HepG2 (cell line): Measurements from ENCODE around the gene COMT. TPM values are rescaled to one million over a fixed set of nuclear protein-coding genes. Genes with fewer than 3 reads are reported as not detected.

ENCODE experiments used
- EP300 ChIP-seq, 3 experiments: sonication (generic) in 1 of 3; formaldehyde crosslinking in 1 of 3; IDR thresholded peaks; 2 replicates each; pipeline versions ENCODE4 v1.5.1 to v1.6.1; 2011 to 2020; ENCODE audit warnings: low read depth in 2 of 3, low read length in 2 of 3, borderline replicate concordance in 1 of 3, improper control_type of control experiment in 1 of 3, mild to moderate bottlenecking in 1 of 3, missing genetic modification reagents in 1 of 3, moderate library complexity in 1 of 3
- HOMEZ ChIP-seq: IDR thresholded peaks from 2 replicates; pipeline ENCODE4 v1.6.1; 2016; ENCODE audit warnings: low read depth
- IRF2 ChIP-seq: IDR thresholded peaks from 2 replicates; pipeline ENCODE4 v1.6.1; 2018; ENCODE audit warnings: missing genetic modification reagents, missing compliant biosample characterization
- PRMT3 ChIP-seq: sonication (generic); formaldehyde crosslinking; IDR thresholded peaks from 2 replicates; pipeline ENCODE4 v1.8.1; 2022; ENCODE audit warnings: low read depth, mild to moderate bottlenecking, moderate library complexity, missing genetic modification reagents, borderline replicate concordance
- SIX4 ChIP-seq: sonication (generic); formaldehyde crosslinking; IDR thresholded peaks from 2 replicates; pipeline ENCODE4 v1.4.0; 2020; ENCODE audit warnings: missing genetic modification reagents
- SNAPC2 ChIP-seq: sonication (generic); formaldehyde crosslinking; IDR thresholded peaks from 2 replicates; pipeline ENCODE4 v1.8.1; 2022; ENCODE audit warnings: mild to moderate bottlenecking, missing genetic modification reagents
- TAF1 ChIP-seq: sonication (generic); formaldehyde crosslinking; IDR thresholded peaks from 2 replicates; pipeline ENCODE4 v1.4.0; 2020; ENCODE audit warnings: missing genetic modification reagents
- ZFP41 ChIP-seq: sonication (generic); formaldehyde crosslinking; IDR thresholded peaks from 2 replicates; pipeline ENCODE4 v1.4.0; 2020; ENCODE audit warnings: mild to moderate bottlenecking, missing genetic modification reagents, borderline replicate concordance
- ZNF124 ChIP-seq: sonication (generic); formaldehyde crosslinking; IDR thresholded peaks from 2 replicates; pipeline ENCODE4 v1.4.0; 2020; ENCODE audit warnings: missing genetic modification reagents
- ZNF281 ChIP-seq: sonication (generic); formaldehyde crosslinking; IDR thresholded peaks from 2 replicates; pipeline ENCODE4 v1.4.0; 2020; ENCODE audit warnings: missing genetic modification reagents, borderline replicate concordance
- ZNF850 ChIP-seq: sonication (generic); formaldehyde crosslinking; conservative IDR thresholded peaks from 2 replicates; pipeline ENCODE4 v1.9.0; 2021; ENCODE audit warnings: mild to moderate bottlenecking, missing genetic modification reagents
- polyA plus RNA-seq, 8 experiments: library from polyadenylated mRNA; depleted of rRNA in 3 of 8; stranded (reverse) in 7 of 8; unstranded in 1 of 8; fragments of >200 nt; fragmentation: Illumina TruSeq in 4 of 8; extraction: Trizol in 4 of 8; gene quantifications; 2 replicates each; pipeline versions ENCODE4 v1.2.1 to v1.2.3, GENCODE V29; 2011 to 2016; ENCODE audit warnings: low read depth in 4 of 8, missing spikeins in 1 of 8, mixed read lengths in 1 of 8; ENCODE audit not compliant: insufficient read depth in 1 of 8
- total RNA-seq, 5 experiments: library from RNA; depleted of rRNA; stranded (reverse); fragments of >200 nt; fragmentation: Illumina TruSeq; extraction: Trizol; gene quantifications; 2 replicates each; pipeline ENCODE4 v1.2.3, GENCODE V29; 2016; ENCODE audit warnings: low read depth in 1 of 5
- TF ChIP-seq, protein P1 (sequence below): sonication (generic); formaldehyde crosslinking; IDR thresholded peaks from 2 replicates; pipeline ENCODE4 v1.8.0; 2023; ENCODE audit warnings: mild to moderate bottlenecking, missing genetic modification reagents
- TF ChIP-seq, protein P2 (sequence below): sonication (generic); formaldehyde crosslinking; conservative IDR thresholded peaks from 2 replicates; pipeline ENCODE4 v1.8.0; 2022; ENCODE audit warnings: mild to moderate bottlenecking, moderate library complexity, missing genetic modification reagents
- TF ChIP-seq, protein P3 (sequence below): IDR thresholded peaks from 2 replicates; pipeline ENCODE4 v1.4.0; 2020; ENCODE audit warnings: mild to moderate bottlenecking, missing genetic modification reagents

Gene COMT
- total and polyA plus RNA-seq, 2 of the 13 experiments (the other 11 are each of a cell fraction or from before 2014, with no cell fraction given), result 156 to 162 TPM

GRCh38 chr22:19970479-19971275 lies 29.1 kb downstream of the COMT start (continued):
- TF ChIP-seq EP300 (IDR thresholded peaks at IDR 0.05; ENCODE audit: low read depth in 2 of 2, low read length in 2 of 2), result peak in 1 of 2 experiments; percentile 55; a peak in 2 of 4 replicates
- peak; percentile 76 for TF ChIP-seq EP300 (CRISPR knock-in tag; IDR thresholded peaks at IDR 0.05; ENCODE audit: borderline replicate concordance)
- TF ChIP-seq, protein P1, sequence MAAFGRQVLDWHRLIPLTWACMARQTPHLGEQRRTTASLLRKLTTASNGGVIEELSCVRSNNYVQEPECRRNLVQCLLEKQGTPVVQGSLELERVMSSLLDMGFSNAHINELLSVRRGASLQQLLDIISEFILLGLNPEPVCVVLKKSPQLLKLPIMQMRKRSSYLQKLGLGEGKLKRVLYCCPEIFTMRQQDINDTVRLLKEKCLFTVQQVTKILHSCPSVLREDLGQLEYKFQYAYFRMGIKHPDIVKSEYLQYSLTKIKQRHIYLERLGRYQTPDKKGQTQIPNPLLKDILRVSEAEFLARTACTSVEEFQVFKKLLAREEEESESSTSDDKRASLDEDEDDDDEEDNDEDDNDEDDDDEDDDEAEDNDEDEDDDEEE (CRISPR knock-in tag), result no peak
- 0 out of 2 replicates have a peak, but pooled peaks have one; percentile 28 for TF ChIP-seq PRMT3 (CRISPR knock-in tag)
- TF ChIP-seq ZFP41 (CRISPR knock-in tag), result peak; percentile 41; the same call in 1 of the 2 replicates
- peak; percentile 57; the same call in 1 of the 2 replicates for TF ChIP-seq HOMEZ (CRISPR knock-in tag)
- TF ChIP-seq, protein P2, sequence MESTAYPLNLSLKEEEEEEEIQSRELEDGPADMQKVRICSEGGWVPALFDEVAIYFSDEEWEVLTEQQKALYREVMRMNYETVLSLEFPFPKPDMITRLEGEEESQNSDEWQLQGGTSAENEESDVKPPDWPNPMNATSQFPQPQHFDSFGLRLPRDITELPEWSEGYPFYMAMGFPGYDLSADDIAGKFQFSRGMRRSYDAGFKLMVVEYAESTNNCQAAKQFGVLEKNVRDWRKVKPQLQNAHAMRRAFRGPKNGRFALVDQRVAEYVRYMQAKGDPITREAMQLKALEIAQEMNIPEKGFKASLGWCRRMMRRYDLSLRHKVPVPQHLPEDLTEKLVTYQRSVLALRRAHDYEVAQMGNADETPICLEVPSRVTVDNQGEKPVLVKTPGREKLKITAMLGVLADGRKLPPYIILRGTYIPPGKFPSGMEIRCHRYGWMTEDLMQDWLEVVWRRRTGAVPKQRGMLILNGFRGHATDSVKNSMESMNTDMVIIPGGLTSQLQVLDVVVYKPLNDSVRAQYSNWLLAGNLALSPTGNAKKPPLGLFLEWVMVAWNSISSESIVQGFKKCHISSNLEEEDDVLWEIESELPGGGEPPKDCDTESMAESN (CRISPR knock-in tag), result 0 out of 2 replicates have a peak, but pooled peaks have one; percentile 23
- peak; percentile 72; the same call in 1 of the 2 replicates for TF ChIP-seq ZNF124 (CRISPR knock-in tag)
- TF ChIP-seq ZNF850 (CRISPR knock-in tag), result no peak
- peak; percentile 71; the same call in 1 of the 2 replicates for TF ChIP-seq ZNF281 (CRISPR knock-in tag)
- TF ChIP-seq TAF1 (CRISPR knock-in tag), result peak; percentile 44
- 0 out of 2 replicates have a peak, but pooled peaks have one; percentile 30 for TF ChIP-seq SIX4 (CRISPR knock-in tag)
- peak; percentile 87; the same call in 1 of the 2 replicates for TF ChIP-seq IRF2 (CRISPR knock-in tag)
- peak; percentile 82 for TF ChIP-seq SNAPC2 (CRISPR knock-in tag)
- TF ChIP-seq, protein P3, sequence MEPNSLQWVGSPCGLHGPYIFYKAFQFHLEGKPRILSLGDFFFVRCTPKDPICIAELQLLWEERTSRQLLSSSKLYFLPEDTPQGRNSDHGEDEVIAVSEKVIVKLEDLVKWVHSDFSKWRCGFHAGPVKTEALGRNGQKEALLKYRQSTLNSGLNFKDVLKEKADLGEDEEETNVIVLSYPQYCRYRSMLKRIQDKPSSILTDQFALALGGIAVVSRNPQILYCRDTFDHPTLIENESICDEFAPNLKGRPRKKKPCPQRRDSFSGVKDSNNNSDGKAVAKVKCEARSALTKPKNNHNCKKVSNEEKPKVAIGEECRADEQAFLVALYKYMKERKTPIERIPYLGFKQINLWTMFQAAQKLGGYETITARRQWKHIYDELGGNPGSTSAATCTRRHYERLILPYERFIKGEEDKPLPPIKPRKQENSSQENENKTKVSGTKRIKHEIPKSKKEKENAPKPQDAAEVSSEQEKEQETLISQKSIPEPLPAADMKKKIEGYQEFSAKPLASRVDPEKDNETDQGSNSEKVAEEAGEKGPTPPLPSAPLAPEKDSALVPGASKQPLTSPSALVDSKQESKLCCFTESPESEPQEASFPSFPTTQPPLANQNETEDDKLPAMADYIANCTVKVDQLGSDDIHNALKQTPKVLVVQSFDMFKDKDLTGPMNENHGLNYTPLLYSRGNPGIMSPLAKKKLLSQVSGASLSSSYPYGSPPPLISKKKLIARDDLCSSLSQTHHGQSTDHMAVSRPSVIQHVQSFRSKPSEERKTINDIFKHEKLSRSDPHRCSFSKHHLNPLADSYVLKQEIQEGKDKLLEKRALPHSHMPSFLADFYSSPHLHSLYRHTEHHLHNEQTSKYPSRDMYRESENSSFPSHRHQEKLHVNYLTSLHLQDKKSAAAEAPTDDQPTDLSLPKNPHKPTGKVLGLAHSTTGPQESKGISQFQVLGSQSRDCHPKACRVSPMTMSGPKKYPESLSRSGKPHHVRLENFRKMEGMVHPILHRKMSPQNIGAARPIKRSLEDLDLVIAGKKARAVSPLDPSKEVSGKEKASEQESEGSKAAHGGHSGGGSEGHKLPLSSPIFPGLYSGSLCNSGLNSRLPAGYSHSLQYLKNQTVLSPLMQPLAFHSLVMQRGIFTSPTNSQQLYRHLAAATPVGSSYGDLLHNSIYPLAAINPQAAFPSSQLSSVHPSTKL (CRISPR knock-in tag), result peak; percentile 76
